ENCODE measurements around the gene EYS.
"Not testable (repeated sequence)": the region's sequence is repeated elsewhere in the genome, so short reads cannot be mapped to it uniquely, and the experiment has no call there.

The EYS gene

DNA sequence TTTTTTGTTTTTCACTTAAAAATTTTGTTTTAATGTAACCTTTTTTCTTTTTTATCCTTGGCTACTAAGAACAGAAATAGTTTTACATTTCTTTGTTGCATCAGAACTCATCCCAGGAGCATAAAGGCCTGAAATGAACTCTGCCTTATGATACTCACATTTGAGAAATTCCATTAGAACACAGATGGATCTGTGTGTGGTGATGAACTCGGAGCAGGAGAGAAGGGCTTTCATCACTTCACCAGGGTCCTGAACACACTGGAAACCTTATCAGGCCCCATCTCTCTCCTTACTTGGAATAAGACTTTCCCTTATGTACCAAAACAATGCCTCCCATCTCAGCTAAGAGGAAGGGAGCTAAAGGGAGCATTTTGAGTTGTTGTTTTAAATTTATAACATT, 1932.1 kb downstream of the EYS start:
- DNase-seq (ENCODE audit: low read depth in 1 of 2, low spot score in 1 of 2) = no peak

DNA sequence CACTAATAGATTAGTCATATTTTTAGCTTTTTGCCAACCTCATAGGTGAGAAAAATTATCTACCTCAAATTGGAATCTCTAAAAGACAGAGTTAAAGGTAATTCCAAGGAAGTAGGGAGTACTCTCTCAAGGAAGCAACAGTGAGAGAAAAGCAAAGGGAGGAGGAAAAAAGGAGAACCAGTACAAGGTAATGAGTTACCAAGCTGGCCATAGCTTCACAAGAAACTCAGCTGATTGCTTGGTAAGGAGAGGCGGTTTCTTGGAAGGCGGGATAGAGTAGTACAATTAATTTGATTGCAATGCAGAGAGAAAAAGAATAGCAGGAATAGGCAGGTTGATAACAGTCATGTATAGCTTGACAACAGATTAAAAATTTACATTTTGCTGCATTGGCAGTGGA, 1933.8 kb downstream of the EYS start:
- DNase-seq (ENCODE audit: low read depth in 1 of 2, low spot score in 1 of 2) = no peak

DNA sequence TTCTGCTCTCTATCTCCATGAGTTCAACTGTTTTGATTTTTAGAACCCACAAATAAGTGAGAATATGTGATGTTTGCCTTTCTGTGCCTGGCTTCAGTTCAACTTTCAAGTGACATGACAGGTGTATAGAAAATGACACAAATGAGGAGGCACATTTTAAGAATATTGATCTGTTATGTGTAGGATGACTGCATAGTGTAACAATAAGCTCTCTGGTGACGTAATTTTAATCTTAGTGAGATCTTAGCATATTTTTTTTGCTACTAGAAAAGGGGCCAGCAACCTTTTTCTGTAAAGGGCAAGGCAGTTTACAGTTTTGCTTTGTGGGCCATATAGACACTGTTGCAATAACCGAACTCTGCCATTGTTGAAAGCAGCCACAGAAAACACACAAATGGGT, 1941.2 kb downstream of the EYS start:
- no peak for DNase-seq (ENCODE audit: low read depth in 1 of 2, low spot score in 1 of 2)

DNA sequence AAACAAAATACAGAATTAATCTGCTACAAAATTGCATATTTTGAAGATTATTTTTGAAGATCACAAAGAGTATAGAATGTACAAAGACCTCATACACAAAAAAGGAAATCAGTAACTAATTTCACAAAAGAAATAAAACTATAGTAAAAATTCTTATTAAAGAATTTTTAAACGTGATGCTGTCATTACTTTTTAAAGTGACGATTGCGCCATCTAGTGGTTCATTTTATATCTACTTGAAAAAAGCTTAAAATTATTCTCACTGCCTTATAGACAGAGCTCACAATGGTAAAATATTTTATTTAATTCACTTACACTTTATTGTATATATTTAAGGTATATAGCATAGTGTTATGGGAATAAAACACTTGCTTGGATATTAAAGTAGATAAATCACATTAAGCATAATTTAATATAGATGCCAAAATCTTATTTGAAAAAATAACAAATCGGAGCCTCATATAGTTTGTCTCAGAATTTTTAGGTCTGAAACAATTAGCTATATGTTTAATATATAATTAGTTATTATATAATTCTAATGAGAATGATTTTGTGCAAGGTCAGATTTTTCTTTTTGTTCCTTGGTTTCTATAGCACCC, 1942.6 kb downstream of the EYS start:
- no peak for DNase-seq (ENCODE audit: low read depth in 1 of 2, low spot score in 1 of 2)

DNA sequence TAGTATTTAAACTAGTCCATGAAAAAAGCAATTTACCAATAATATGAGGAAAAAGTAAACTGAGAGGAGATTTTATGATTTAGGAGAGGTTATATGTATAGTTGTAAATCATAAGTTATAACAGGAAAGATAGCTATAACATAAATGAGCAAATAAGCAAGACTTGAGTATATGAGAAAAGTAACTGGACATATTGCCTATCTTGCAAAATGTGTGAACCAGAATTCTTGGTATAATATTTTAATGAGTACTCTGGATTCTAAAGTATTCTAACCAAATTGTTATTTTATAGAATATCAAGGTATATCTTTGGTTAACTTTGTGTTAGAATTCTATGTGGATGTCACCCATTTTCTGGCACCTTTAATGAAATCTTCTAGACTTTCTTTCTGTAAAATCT, 1946.8 kb downstream of the EYS start:
- no peak for DNase-seq (ENCODE audit: low read depth in 1 of 2, low spot score in 1 of 2)

DNA sequence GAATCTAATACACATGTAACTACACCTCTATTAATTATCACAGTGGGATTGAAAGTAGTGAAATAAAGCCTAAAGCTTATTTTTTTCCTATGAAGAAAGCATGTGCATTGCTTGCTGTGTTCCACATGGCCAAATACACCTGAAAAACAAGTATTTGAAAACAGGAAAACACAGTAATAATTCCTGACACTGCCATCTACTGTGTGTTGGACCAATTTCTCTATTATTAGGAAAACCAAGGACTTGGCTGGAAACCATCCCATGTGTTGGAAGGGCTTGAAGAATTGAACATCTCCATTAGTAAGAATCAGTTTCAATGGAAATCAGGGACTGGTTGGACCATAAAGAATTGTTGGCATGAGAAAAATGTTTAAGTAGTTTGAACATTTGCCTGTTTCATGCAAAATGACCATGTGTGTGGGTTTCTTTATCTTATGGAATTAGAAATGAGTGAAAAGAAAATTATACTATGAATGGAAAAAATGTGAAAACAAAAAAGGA, 1947.4 kb downstream of the EYS start:
- no peak for DNase-seq (ENCODE audit: low read depth in 1 of 2, low spot score in 1 of 2)

DNA sequence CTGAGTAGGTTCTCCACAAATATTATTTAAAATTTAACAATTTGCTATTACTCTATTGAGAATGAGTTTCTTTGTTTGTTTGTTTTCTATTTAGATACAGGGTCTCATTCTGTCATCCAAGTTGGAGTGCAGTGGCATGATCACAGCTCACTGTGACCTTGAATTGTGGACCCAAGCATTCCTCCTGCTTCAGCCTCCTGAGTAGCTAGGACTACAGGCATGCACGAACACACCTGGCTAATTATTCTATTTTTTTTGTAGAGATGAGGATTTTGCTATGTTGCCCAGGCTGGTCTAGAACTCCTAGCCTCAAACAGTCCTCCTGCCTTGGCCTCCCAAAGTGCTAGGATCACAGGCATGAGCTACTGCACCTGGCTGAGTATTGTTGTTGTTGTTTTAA, 1949.2 kb downstream of the EYS start:
- no peak for DNase-seq (ENCODE audit: low read depth in 1 of 2, low spot score in 1 of 2)

DNA sequence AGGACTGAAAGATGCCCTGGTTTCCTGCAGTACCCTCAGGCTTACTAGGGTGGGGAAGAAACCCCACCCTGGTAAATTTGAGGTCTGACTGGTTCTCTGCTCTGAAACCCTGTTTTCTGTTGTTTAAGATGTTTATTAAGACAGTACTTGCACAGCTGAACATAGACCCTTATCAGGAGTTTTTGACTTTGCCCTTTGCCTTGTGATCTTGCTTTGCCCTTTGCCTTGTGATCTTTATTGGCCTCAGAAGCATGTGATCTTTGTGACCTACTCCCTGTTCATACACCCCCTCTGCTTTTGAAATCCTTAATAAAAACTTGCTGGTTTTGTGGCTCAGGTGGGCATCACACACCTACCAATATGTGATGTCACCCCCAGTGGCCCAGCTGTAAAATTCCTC, 1949.8 kb downstream of the EYS start:
- DNase-seq (ENCODE audit: low read depth in 1 of 2, low spot score in 1 of 2) = not testable (repeated sequence)

DNA sequence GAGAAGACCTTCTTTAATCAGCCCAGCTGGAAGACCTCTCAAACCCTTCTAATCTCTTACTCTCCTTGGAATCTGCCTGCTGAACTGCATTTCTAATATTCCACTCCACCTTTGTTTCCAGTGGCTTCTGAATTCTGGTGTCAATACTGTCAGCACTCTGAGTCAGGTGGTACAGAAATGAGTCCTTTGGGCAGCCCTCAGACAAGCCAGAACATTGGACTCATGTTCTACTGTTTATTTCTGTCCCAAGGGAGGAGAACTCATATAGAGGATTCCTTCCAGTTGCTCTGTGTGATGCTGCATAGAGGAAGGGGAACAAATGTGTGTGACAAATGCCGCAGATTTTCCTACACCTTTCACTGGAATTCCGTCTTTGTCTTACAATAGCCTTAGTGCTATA, 1956.6 kb downstream of the EYS start:
- DNase-seq (ENCODE audit: low read depth in 1 of 2, low spot score in 1 of 2) = no peak

DNA sequence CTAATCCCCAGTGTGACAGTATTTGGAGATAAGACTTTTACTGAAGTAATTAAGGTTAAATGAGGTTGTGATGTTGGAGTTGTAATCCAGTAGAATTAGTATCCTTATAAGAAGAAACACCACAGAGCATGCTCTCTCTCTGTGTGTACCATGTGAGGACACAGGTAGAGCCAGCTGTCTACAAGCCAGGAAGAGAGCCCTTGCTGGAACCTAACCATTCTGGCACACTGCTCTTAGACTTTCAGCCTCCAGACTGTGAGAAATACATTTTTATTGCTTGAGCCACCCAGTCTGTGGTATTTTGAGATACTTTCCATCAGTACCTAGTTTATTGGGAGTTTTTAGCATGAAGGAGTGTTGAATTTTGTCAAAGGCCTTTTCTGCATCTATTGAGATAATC, 1961.2 kb downstream of the EYS start:
- no peak for DNase-seq (ENCODE audit: low read depth in 1 of 2, low spot score in 1 of 2)

DNA sequence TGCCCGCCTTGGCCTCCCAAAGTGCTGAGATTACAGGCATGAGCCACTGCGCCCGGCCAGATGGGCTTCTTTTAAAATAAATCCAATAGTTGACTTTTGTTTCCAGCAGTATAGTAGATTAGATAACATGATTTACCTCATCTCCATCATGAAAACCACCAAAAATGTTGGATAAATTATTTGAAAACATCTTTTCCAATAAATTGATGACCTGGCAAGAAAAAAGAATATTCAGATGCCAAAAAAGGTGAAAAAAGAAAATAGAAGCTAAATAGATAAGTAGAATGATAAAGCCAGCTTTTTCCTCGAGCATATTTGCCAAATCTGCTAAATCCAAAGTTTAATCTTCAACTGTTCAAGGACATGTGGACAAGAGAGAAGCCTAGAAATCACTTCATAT, 1962.2 kb downstream of the EYS start:
- DNase-seq (ENCODE audit: low read depth in 1 of 2, low spot score in 1 of 2) = no peak

DNA sequence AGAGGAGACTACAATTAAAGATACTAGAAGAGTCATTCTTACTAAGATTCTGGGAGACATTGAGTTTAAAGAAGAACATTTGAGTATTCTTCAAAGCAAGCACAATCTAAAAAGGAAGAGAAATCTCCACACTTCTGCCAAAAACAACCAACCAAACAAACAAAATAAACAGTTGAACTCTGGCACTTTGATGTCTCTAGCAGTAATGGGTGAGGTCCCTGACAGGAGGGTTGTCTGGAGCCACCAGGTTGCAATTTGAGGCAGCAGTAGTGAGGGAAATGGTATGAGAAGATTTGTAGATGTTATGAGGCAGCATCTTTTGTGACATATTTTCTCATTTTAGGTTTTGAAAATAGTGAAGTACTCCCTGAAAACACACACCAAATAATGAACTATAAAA, 1963.3 kb downstream of the EYS start:
- no peak for DNase-seq (ENCODE audit: low read depth in 1 of 2, low spot score in 1 of 2)

DNA sequence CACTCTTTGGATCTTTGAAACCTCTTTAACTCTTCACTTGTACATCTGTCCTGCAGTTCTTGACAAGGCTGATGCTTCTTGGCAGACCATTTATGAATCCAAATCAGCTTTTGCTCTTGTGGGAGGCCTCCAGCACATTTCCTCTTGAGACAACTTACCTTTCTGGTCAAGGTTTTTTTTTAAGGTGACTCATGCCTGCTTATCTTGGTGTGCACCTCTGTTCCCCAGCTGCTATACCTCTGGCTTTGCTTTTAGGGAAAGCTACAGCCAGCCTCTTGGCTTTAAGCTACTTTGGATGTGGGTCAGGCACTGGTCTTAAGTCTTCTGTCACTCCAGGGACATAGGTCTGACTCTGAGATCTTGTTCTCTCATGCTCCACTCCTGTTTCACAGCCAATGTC, 1965.0 kb downstream of the EYS start:
- DNase-seq (ENCODE audit: low read depth in 1 of 2, low spot score in 1 of 2) = no peak

DNA sequence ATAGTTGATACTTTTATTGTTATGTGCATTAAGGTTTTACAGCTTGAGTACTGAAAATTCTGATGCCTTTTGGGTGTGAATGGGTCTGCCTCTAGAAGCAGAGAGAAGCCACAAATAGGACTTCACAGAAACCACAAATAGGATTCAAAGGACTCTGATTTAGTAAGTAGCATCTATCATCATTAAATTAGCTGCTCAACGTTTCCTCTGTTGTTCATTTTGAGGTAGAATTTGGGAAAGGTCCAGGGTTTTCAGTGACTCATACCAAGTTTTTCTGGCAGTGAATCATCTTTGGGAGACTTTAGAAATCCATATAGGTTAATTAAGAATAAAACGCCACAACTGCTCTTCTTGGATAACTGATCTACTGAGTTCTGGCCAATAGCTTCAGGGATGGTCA, 1966.3 kb downstream of the EYS start:
- no peak for DNase-seq (ENCODE audit: low read depth in 1 of 2, low spot score in 1 of 2)

DNA sequence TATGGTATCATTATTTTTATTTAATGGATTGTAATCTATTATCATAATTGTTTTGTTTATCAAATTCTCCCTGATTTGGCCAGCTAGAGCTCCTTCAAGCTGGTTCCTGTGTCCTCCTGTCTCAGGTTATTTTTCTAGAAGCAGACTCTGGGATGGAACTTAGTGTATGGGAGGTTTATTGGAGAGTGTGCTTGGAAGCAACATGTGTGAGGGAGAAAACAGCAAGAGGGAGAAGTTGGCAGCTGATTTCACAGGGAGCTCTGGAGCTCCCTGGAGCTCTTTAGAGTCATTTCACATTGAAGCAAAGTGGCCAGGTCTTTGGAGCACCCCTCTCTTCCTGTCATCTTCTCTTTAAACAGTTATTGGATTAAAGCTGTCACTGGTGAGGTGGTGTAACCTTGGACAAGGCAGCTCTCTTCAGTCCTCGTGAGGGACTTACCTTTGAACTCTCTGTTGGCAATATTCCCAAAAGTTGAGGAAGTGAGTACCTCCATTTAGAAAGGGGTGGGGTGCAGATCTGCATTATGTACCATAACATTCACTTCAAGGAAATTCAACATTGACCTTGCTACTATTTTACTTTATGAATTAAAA, 1967.8 kb downstream of the EYS start:
- no peak for DNase-seq (ENCODE audit: low read depth in 1 of 2, low spot score in 1 of 2)

DNA sequence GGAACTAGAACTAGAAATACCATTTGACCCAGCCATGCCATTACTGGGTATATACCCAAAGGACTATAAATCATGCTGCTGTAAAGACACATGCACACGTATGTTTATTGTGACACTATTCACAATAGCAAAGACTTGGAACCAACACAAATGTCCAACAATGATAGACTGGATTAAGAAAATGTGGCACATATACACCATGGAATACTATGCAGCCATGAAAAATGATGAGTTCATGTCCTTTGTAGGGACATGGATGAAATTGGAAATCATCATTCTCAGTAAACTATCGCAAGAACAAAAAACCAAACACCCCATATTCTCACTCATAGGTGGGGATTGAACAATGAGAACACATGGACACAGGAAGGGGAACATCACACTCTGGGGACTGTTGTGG, 1968.8 kb downstream of the EYS start:
- DNase-seq (ENCODE audit: low read depth in 1 of 2, low spot score in 1 of 2) = not testable (repeated sequence)

DNA sequence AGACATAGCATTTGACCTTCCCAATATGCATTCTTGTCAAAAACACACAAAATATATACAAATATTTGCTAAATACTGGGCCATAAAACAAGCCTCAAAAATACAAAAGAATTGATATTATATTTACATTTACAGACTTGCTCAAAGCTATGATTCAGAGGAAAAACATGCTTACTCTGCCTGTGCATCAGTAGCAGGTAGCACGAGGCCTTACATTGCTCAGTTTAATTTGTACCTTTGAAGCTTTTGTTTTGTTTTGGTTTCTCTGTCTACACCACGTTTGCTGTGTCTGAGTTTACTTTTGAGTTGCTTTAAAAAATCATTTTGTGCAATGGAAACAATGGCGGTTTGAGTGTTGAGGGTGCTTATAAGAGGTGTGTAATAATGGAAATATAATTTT, 1972.1 kb downstream of the EYS start:
- no peak for DNase-seq (ENCODE audit: low read depth in 1 of 2, low spot score in 1 of 2)

DNA sequence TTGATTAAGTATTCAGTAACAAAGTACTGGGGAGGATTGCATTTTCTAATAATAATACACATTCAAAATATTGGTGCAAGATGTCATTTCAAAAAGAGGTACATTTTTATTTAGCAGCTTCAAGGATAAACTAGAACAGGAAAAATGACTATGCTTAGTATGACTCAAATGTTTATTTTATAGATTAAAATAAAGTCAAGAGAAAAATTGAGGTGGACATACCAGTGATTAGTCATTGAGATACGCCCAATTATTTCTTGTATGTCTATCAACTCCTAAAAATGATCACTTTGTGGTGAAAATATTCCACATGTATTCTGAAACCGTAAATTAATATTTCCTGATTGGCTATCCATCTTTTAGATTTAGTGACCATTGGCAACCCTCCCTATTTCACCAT, 1974.7 kb downstream of the EYS start:
- no peak for DNase-seq (ENCODE audit: low read depth in 1 of 2, low spot score in 1 of 2)

DNA sequence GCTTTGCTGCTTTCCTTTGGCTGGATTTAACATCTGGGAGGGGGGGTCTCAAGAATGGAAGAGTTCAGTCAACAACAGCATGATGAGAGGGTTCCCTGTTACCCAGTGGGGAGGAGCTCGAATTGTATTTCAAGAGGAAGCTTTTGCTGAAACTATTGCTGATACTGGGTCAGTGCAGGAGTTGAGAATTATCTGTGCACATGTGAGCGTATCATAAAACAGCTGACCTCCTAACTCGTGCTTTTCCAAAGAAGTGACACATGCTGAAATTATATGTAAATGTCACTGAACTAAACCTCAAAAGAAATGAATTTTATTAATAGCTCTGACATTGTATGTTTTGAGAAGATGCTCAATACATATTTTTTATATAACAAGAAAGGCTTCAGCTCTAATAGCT, 1975.1 kb downstream of the EYS start:
- DNase-seq (ENCODE audit: low read depth in 1 of 2, low spot score in 1 of 2) = no peak

DNA sequence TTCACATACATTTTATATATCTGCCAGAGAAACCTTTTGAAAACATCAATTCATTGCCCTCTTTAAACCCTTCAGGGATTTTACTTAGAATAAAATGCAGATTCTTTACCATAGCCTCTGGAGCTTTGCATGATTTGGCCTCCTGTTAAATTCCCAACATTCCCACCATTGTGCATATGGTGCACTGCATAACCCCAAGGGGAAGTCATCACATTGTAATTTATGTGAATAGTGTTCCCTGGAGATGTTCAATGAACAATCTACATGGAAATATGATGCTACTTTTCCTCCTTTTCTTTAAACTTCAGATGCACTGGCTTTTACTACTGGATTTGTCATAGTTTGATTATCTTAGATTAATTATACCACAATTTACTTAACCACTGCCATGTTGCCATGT, 1976.7 kb downstream of the EYS start:
- DNase-seq (ENCODE audit: low read depth in 1 of 2, low spot score in 1 of 2) = no peak

DNA sequence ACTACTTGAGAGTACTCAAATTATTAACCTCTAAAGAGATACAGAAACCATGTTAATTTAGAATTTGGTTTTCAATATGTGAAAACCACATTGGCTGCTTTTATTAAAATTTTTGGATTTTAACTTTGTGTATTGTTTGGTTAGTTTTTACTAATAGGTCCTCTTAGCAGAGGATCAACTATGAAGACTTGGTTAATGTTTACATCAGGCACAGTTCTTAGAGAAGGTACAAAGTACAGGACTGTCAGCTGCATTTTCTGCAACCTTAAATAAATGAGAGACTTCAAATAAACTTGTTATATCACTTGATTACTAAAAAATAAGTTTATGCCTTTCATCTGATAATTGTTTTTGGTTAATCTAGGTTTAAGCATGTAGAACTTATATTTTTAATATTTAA, 1982.3 kb downstream of the EYS start:
- DNase-seq (ENCODE audit: low read depth in 1 of 2, low spot score in 1 of 2) = no peak

DNA sequence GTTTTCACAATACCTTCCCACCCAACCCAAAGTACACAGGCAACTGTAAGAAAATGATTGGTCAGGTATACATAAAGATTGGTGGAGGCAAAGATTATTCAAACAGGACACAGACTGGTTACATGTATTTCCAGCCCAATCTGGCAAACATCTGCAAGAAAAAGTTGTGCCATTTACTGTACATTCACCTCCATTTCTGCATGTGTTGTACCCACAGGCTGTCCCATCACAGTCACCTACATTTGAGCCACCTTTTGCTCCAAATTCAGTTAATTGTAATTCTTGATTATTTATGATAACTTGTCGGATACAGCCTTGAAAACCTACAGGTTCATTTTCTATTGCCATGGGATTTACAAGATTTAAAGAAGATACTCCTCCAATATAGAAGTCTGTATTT, 1985.8 kb downstream of the EYS start:
- no peak for DNase-seq (ENCODE audit: low read depth in 1 of 2, low spot score in 1 of 2)

DNA sequence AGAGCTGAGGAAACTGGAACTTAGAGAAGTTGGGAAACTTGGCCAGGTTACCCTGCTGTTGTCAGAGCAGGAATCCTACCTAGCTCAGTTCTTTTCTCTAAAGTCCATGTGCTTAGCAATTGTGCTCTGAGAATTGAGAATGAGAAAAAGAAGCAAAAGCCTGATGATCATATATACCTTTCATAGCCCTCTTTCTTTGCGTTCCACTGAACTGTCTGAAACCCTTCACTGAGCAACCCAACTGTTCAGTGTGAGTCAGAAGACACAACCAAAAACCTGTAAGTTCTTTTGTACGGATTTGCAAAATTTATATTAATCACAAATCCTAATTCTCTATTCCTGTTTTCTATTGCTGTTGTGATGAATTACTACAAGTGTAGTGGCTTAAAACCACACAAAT, 1990.9 kb downstream of the EYS start:
- DNase-seq (ENCODE audit: low read depth in 1 of 2, low spot score in 1 of 2) = no peak
